ENCODE data around the gene ZNF234.
"Not testable (repeated sequence)": the region's sequence is repeated elsewhere in the genome, so short reads cannot be mapped to it uniquely, and the experiment has no call there.

ZNF234 gene

DNA sequence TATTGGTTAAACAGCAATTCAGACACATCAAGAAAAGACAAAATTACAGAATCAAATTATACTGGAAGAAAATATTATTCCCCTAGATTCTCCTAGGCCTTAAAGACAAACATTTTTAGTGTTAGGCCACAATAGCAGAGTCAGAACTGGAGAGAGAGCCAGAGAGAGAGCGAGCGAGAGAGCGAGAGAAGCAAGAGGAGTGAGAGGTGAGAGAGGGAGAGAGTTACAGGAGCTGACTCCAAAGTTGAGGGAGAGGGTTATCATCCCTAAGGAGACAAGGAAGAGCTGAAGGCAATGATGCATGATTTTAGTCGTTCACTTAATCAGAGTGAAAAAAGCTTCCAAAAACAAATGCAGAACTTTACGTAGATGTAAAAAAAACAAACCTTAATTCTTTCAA is 50.8 kb downstream of the ZNF234 start:
- H3K4me1 Mint-ChIP-seq, result no peaks in the 10 kb centered on the region
- H3K9me3 Mint-ChIP-seq, result peaks cover 27% of the 10 kb centered on the region
- no peaks in the 10 kb centered on the region for H3K36me3 Mint-ChIP-seq (ENCODE audit: low read depth)
- H3K27me3 Mint-ChIP-seq (ENCODE audit: low read depth, poor library complexity), result peaks cover 13% of the 10 kb centered on the region
- TF ChIP-seq, protein P1, sequence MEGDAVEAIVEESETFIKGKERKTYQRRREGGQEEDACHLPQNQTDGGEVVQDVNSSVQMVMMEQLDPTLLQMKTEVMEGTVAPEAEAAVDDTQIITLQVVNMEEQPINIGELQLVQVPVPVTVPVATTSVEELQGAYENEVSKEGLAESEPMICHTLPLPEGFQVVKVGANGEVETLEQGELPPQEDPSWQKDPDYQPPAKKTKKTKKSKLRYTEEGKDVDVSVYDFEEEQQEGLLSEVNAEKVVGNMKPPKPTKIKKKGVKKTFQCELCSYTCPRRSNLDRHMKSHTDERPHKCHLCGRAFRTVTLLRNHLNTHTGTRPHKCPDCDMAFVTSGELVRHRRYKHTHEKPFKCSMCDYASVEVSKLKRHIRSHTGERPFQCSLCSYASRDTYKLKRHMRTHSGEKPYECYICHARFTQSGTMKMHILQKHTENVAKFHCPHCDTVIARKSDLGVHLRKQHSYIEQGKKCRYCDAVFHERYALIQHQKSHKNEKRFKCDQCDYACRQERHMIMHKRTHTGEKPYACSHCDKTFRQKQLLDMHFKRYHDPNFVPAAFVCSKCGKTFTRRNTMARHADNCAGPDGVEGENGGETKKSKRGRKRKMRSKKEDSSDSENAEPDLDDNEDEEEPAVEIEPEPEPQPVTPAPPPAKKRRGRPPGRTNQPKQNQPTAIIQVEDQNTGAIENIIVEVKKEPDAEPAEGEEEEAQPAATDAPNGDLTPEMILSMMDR (IDR thresholded peaks at IDR 0.05), result no peak
- no peak overlapping the region for H3K4me3 Mint-ChIP-seq
- no peak for DNase-seq
- H3K27ac Mint-ChIP-seq, result no peak overlapping the region

DNA sequence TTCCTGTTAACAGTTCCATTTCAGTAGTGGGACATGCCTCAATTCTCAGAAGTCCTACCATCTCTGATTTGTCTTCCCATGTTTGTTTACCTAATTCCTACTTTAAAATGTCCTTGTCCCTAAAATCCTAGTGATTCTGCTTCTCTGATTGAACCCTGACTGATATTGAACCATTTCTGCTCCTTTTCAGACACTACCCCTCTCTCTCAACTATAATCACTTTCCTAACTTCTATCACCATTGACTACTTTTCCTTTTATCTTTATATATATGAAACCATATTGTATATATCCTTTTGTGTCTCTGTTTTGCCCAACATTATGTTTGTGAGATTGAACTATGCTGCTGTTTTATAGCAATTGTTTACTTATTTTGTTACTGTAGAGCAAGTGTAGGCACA is 55.4 kb downstream of the ZNF234 start:
- H3K4me1 Mint-ChIP-seq, result no peaks in the 10 kb centered on the region
- H3K9me3 Mint-ChIP-seq, result peaks cover 8% of the 10 kb centered on the region
- H3K27ac Mint-ChIP-seq, result no peak overlapping the region
- no peak for DNase-seq
- TF ChIP-seq, protein P1 (IDR thresholded peaks at IDR 0.05), result no peak
- peaks cover 10% of the 10 kb centered on the region for H3K27me3 Mint-ChIP-seq (ENCODE audit: low read depth, poor library complexity)
- no peaks in the 10 kb centered on the region for H3K36me3 Mint-ChIP-seq (ENCODE audit: low read depth)
- H3K4me3 Mint-ChIP-seq, result no peak overlapping the region

DNA sequence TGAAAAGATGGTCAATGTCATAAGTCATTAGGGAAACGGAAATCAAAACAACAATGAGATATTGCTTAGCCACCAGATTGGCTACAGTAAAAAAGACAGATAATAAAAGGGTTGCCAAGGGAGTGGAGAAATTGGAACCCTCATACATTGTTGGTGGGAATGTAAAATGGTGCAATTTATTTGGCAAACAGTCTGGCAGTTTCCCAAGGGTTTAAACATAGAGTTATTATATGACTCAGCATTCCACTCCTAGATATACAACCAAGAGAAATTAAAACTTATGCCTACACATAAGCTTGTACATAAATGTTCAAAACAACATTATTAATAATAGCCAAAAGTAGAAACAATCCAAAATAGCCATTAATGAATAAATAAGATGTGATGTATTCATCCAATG is 61.1 kb downstream of the ZNF234 start:
- no peak for DNase-seq
- Mint-ChIP-seq H3K9me3 (peaks cover 47% of the 10 kb centered on the region), H3K36me3 (ENCODE audit: low read depth) (peaks cover 5% of the 10 kb centered on the region), H3K27me3 (ENCODE audit: low read depth, poor library complexity) (peaks cover 27% of the 10 kb centered on the region), H3K27ac (no peak overlapping the region), H3K4me3 (no peak overlapping the region), H3K4me1 (peaks cover 5% of the 10 kb centered on the region)
- TF ChIP-seq, protein P1 (IDR thresholded peaks at IDR 0.05), result no peak

DNA sequence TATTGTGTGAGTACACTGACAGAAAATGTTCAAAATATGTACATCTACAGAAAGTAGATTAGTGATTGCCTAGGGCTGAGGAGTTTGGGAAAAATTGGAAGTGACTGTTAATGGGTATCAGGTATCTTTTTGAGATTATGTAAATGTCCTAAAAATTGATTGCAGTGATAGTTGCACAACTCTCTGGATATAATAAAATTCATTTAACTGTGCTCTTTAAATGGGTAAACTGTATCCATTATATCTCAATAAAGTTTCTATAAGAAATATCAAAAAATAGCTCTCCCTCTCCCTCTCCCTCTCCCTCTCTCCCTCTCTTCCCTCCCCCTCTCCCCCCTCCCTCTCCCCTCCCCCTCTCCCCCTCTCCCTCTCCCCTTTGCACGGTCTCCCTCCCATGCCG is 61.6 kb downstream of the ZNF234 start:
- Mint-ChIP-seq H3K27ac (no peak overlapping the region), H3K4me1 (peaks cover 10% of the 10 kb centered on the region), H3K36me3 (ENCODE audit: low read depth) (peaks cover 5% of the 10 kb centered on the region), H3K9me3 (peaks cover 51% of the 10 kb centered on the region), H3K4me3 (no peak overlapping the region), H3K27me3 (ENCODE audit: low read depth, poor library complexity) (peaks cover 27% of the 10 kb centered on the region)
- no peak for DNase-seq
- TF ChIP-seq, protein P1 (IDR thresholded peaks at IDR 0.05), result no peak

- H3K36me3 Mint-ChIP-seq (ENCODE audit: low read depth); H3K27ac Mint-ChIP-seq: not testable (repeated sequence)
Measured at GRCh38 chr19:44203877-44204276, 62.5 kb downstream of the ZNF234 start.

GRCh38 chr19:44204772-44205171 is 63.4 kb downstream of the ZNF234 start:
- TF ChIP-seq, protein P1 (IDR thresholded peaks at IDR 0.05), result no peak
- H3K9me3 Mint-ChIP-seq, result peaks cover 64% of the 10 kb centered on the region
- H3K27me3 Mint-ChIP-seq (ENCODE audit: low read depth, poor library complexity), result peaks cover 27% of the 10 kb centered on the region
- peaks cover 9% of the 10 kb centered on the region for H3K36me3 Mint-ChIP-seq (ENCODE audit: low read depth)
- H3K27ac Mint-ChIP-seq, result no peak overlapping the region
- DNase-seq, result no peak
- peaks cover 17% of the 10 kb centered on the region for H3K4me1 Mint-ChIP-seq
- no peak overlapping the region for H3K4me3 Mint-ChIP-seq

More at GRCh38 chr19:44203877-44204276, 62.5 kb downstream of the ZNF234 start:
- H3K27me3 Mint-ChIP-seq (ENCODE audit: low read depth, poor library complexity), result peaks cover 27% of the 10 kb centered on the region
- H3K9me3 Mint-ChIP-seq, result peaks cover 58% of the 10 kb centered on the region
- not testable (repeated sequence) for H3K4me3 Mint-ChIP-seq, DNase-seq
- H3K4me1 Mint-ChIP-seq, result peaks cover 17% of the 10 kb centered on the region

Data from nephron progenitor cell (in vitro differentiated cells).